HUDEP-2 (cell line): Measurements from ENCODE around the gene GLRA1.

Source experiments
- DNase-seq, 76 experiments: peaks; one replicate each; lab custom pipeline; 2025; ENCODE audit not compliant: unreplicated experiment in 76 of 76; lab: John Stamatoyannopoulos, UW

GLRA1 gene

GRCh38 chr5:151924564-151925301, at the start of gene GLRA1:
Gene GLRA1 (minus strand): TSS chr5:151924851. CDS start chr5:151924549, 302 bp downstream.
- peak in 34 of 76 experiments; percentile 1 to 45 (median 12) for DNase-seq

- no peak for DNase-seq
Observed at GRCh38 chr5:151970885-151971284, 46.2 kb upstream of the GLRA1 start.

- no peak for DNase-seq
Observed at GRCh38 chr5:151967865-151968264, 43.2 kb upstream of the GLRA1 start.

GRCh38 chr5:151966046-151966445, 41.4 kb upstream of the GLRA1 start:
- no peak for DNase-seq

- DNase-seq, result no peak
Observed at GRCh38 chr5:151964471-151964870, 39.8 kb upstream of the GLRA1 start.

GRCh38 chr5:151961557-151961956, 36.9 kb upstream of the GLRA1 start:
- no peak for DNase-seq

- no peak for DNase-seq
Observed at GRCh38 chr5:151958111-151958510, 33.5 kb upstream of the GLRA1 start.

GRCh38 chr5:151956725-151957124, 32.1 kb upstream of the GLRA1 start:
- no peak for DNase-seq

GRCh38 chr5:151954255-151954654, 29.6 kb upstream of the GLRA1 start:
- no peak for DNase-seq

GRCh38 chr5:151953833-151954232, 29.2 kb upstream of the GLRA1 start:
- no peak for DNase-seq

- no peak for DNase-seq
Observed at GRCh38 chr5:151952238-151952637, 27.6 kb upstream of the GLRA1 start.

GRCh38 chr5:151950706-151951105, 26.1 kb upstream of the GLRA1 start:
- no peak for DNase-seq

- DNase-seq, result no peak
Observed at GRCh38 chr5:151949701-151950308, 25.2 kb upstream of the GLRA1 start.

- no peak for DNase-seq
Observed at GRCh38 chr5:151949113-151949512, 24.5 kb upstream of the GLRA1 start.

GRCh38 chr5:151947931-151948608, 23.4 kb upstream of the GLRA1 start:
- no peak for DNase-seq

GRCh38 chr5:151937851-151938250, 13.2 kb upstream of the GLRA1 start:
- DNase-seq, result no peak

GRCh38 chr5:151935135-151935695, 10.6 kb upstream of the GLRA1 start:
- no peak for DNase-seq

- DNase-seq, result no peak
Observed at GRCh38 chr5:151931260-151931659, 6.6 kb upstream of the GLRA1 start.

GRCh38 chr5:151926188-151926587, 1.5 kb upstream of the GLRA1 start:
- no peak for DNase-seq

- no peak for DNase-seq
Observed at GRCh38 chr5:151925340-151925739, 689 bp upstream of the GLRA1 start.

GRCh38 chr5:151923866-151924476, 680 bp downstream of the GLRA1 start:
- DNase-seq, result peak in 4 of 76 experiments; percentile 1 to 8 (median 2)
